OCI-LY7 (cell line): ENCODE data around the gene CHCHD4. TPM values are rescaled to one million over a fixed set of nuclear protein-coding genes. Genes with fewer than 3 reads are reported as not detected.
"Not testable (repeated sequence)": the region's sequence is repeated elsewhere in the genome, so short reads cannot be mapped to it uniquely, and the experiment has no call there.

Experiments
- BruUV-seq: library from RNA; stranded (reverse); fragments of 400-500 nt; replicated peaks from 2 replicates; lab custom pipeline; 2021; lab: Mats Ljungman, UMichigan
- CTCF ChIA-PET: fragments of 300-600 bp; sonication (Branson Sonifier 250); formaldehyde crosslinking; loops from one replicate; lab custom pipeline; 2022; ENCODE audit warnings: antibody characterized with exemption; ENCODE audit not compliant: unreplicated experiment; lab: Charles Lee
- POLR2A ChIA-PET: fragments of 300-600 bp; sonication (Branson Sonifier 250); formaldehyde crosslinking; loops from one replicate; lab custom pipeline; 2022; ENCODE audit warnings: antibody characterized with exemption; lab: Charles Lee
- DNase-seq: peaks from one replicate; pipeline ENCODE4 v3.0.0-alpha.2; 2015; ENCODE audit warnings: low spot score
- H2AFZ ChIP-seq: fragments of 200-600 bp; sonication (generic), shearing (Covaris generic); 2 replicates; pipeline ENCODE4 v1.6.1; 2014; ENCODE audit warnings: mild to moderate bottlenecking, antibody characterized with exemption, low read length, moderate library complexity
- H3K27ac ChIP-seq: fragments of 200-600 bp; sonication (generic); 2 replicates; pipeline ENCODE4 v1.5.1; 2014; ENCODE audit warnings: mixed run types, low read depth, mild to moderate bottlenecking, moderate library complexity, low read length, inconsistent platforms; ENCODE audit not compliant: poor library complexity, severe bottlenecking
- H3K36me3 ChIP-seq: fragments of 200-600 bp; sonication (generic); 2 replicates; pipeline ENCODE4 v1.6.1; 2014; ENCODE audit warnings: mild to moderate bottlenecking, antibody characterized with exemption, low read length, moderate library complexity, mixed read lengths; ENCODE audit not compliant: insufficient read depth
- H3K4me1 ChIP-seq: fragments of 200-600 bp; sonication (generic); 2 replicates; pipeline ENCODE4 v1.5.1; 2014; ENCODE audit warnings: mild to moderate bottlenecking, low read length; ENCODE audit not compliant: insufficient read depth, poor library complexity, severe bottlenecking
- H3K4me2 ChIP-seq: fragments of 200-600 bp; sonication (generic); 2 replicates; pipeline ENCODE4 v1.6.1; 2014; ENCODE audit warnings: mild to moderate bottlenecking, low read length
- H3K4me3 ChIP-seq: fragments of 200-600 bp; sonication (generic); 2 replicates; pipeline ENCODE4 v1.5.1; 2014; ENCODE audit warnings: mild to moderate bottlenecking, low read depth, low read length; ENCODE audit not compliant: poor library complexity, severe bottlenecking
- H3K79me2 ChIP-seq: fragments of 200-600 bp; sonication (generic); 2 replicates; pipeline ENCODE4 v1.6.1; 2016; ENCODE audit warnings: low read depth, mild to moderate bottlenecking, low read length, moderate library complexity, mixed read lengths; ENCODE audit not compliant: insufficient read depth
- H3K9me2 ChIP-seq: fragments of 200-600 bp; sonication (generic); 2 replicates; pipeline ENCODE4 v1.6.1; 2016; ENCODE audit warnings: mild to moderate bottlenecking, low read length, mixed read lengths; ENCODE audit not compliant: insufficient read depth
- H3K9me3 ChIP-seq: fragments of 200-600 bp; sonication (generic); 2 replicates; pipeline ENCODE4 v1.6.1; 2014; ENCODE audit warnings: mild to moderate bottlenecking, mixed run types, low read length, mixed read lengths
- H4K20me1 ChIP-seq: fragments of 200-600 bp; sonication (generic); 2 replicates; pipeline ENCODE4 v1.6.1; 2014; ENCODE audit warnings: mild to moderate bottlenecking, antibody characterized with exemption, low read length, moderate library complexity, mixed read lengths; ENCODE audit not compliant: insufficient read depth
- CTCF ChIP-seq: fragments of 200-600 bp; sonication (generic); conservative IDR thresholded peaks from 2 replicates; pipeline ENCODE4 v1.5.1; 2014; ENCODE audit warnings: mild to moderate bottlenecking, antibody characterized with exemption, low read length, moderate library complexity, mixed read lengths
- EZH2phosphoT487 ChIP-seq: fragments of 200-600 bp; sonication (generic); IDR thresholded peaks from 2 replicates; pipeline ENCODE4 v1.6.1; 2018; ENCODE audit warnings: low read depth, borderline replicate concordance, mild to moderate bottlenecking, mixed run types, antibody characterized with exemption, low read length, moderate library complexity, mixed read lengths
- intact Hi-C: fragments of 100-400 bp; cut with micrococcal nuclease; formaldehyde crosslinking; loops from one replicate; pipeline ENCODE4 v1.10.0; 2022; ENCODE audit not compliant: unreplicated experiment
- total RNA-seq, 2 experiments: library from RNA; depleted of rRNA in 1 of 2; stranded (reverse); fragments of >200 nt in 1 of 2; shearing (Covaris generic) in 1 of 2; gene quantifications; 2 replicates each; pipeline ENCODE4 v1.2.3, GENCODE V29; 2014 to 2022

The CHCHD4 gene
- total RNA-seq, 2 experiments from 2014 or later: 19.8 to 27.1 TPM

- Histone ChIP-seq H2AFZ (no peak overlapping the region), H3K4me1 (no peaks in the 10 kb centered on the region), H3K4me3 (no peak overlapping the region), H3K4me2 (no peak overlapping the region), H3K79me2 (no peaks in the 10 kb centered on the region), H3K36me3 (no peaks in the 10 kb centered on the region), H3K9me2 (no peaks in the 10 kb centered on the region), H3K27ac (no peak overlapping the region), H4K20me1 (no peaks in the 10 kb centered on the region), H3K9me3 (0 out of 2 replicates have a peak, but pooled peaks cover 3% of the 10 kb centered on the region)
- TF ChIP-seq EZH2phosphoT487 (no peak), CTCF (no peak)
- no peak for DNase-seq
- ChIA-PET POLR2A (interaction anchor here (1.4 kb wide), 1 partner anchor 29 kb away, joined by 4 read pairs; no protein-coding TSS in a partner anchor), CTCF (no interaction called here)
- intact Hi-C loops: no loop called here
- BruUV-seq: no TSS peak
Measured at GRCh38 chr3:14092464-14092863, 32.2 kb downstream of the CHCHD4 start.

GRCh38 chr3:14091959-14092358 lies 32.7 kb downstream of the CHCHD4 start:
- intact Hi-C loops, CTCF ChIA-PET, H3K27ac ChIP-seq, H4K20me1 ChIP-seq, H2AFZ ChIP-seq, H3K79me2 ChIP-seq, H3K9me2 ChIP-seq, H3K4me3 ChIP-seq, H3K36me3 ChIP-seq, POLR2A ChIA-PET, DNase-seq, H3K9me3 ChIP-seq, BruUV-seq, H3K4me2 ChIP-seq, H3K4me1 ChIP-seq: not testable (repeated sequence)

DNA sequence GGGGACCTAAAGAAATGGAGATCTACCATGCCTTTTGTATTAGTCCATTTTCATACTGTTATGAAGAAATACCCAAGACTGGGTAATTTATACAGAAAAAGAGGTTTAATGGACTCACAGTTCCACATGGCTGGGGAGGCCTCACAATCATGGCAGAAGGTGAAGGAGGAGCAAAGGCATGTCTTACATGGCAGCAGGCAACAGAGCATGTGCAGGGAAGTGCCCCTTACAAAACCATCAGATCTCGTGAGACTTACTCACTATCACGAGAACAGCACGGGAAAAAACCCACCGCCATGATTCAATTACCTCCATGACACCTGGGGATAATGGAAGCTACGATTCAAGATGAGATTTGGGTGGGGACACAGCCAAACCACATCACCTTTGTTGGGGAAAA lies 37.2 kb downstream of the CHCHD4 start:
- DNase-seq, CTCF ChIA-PET, intact Hi-C loops: not testable (repeated sequence)

GRCh38 chr3:14082108-14082657 lies 42.5 kb downstream of the CHCHD4 start:
- no peaks in the 10 kb centered on the region for H3K36me3 ChIP-seq
- TF ChIP-seq CTCF: no peak
- no peak for TF ChIP-seq EZH2phosphoT487
- H3K4me1 ChIP-seq: no peaks in the 10 kb centered on the region
- DNase-seq: no peak
- ChIA-PET CTCF (no interaction called here), POLR2A (no interaction called here)
- no peak overlapping the region for H3K4me2 ChIP-seq
- no peaks in the 10 kb centered on the region for H3K9me3 ChIP-seq
- H4K20me1 ChIP-seq: no peaks in the 10 kb centered on the region
- no peaks in the 10 kb centered on the region for H3K79me2 ChIP-seq
- H3K27ac ChIP-seq: no peak overlapping the region
- intact Hi-C loops: no loop called here
- no peaks in the 10 kb centered on the region for H3K9me2 ChIP-seq
- BruUV-seq: no TSS peak
- no peak overlapping the region for H2AFZ ChIP-seq
- H3K4me3 ChIP-seq: no peak overlapping the region

More for the DNA sequence above, 37.2 kb downstream of the CHCHD4 start:
- H3K36me3 ChIP-seq, H3K9me2 ChIP-seq, H2AFZ ChIP-seq, H3K9me3 ChIP-seq, H3K27ac ChIP-seq, H3K4me2 ChIP-seq, H4K20me1 ChIP-seq, H3K4me1 ChIP-seq, H3K79me2 ChIP-seq, BruUV-seq, POLR2A ChIA-PET, H3K4me3 ChIP-seq: not testable (repeated sequence)
